ENCODE results near the gene GRIA3.

GRIA3 gene

GRCh38 chrX:123173833-123174232 is 10.2 kb upstream of the GRIA3 start:
- no peak for DNase-seq (ENCODE audit: low read depth in 1 of 2, low spot score in 1 of 2)
- in situ Hi-C loops (cut with HindIII; ENCODE audit: low pct_unique_long_range_greater_than_20kb, low sequenced_read_pairs): no loop called here
- TF ChIP-seq JUND (IDR thresholded peaks at IDR 0.05; ENCODE audit: low read depth): no peak

- no peak for TF ChIP-seq JUND (IDR thresholded peaks at IDR 0.05; ENCODE audit: low read depth)
- in situ Hi-C loops (cut with HindIII; ENCODE audit: low pct_unique_long_range_greater_than_20kb, low sequenced_read_pairs): no loop called here
- DNase-seq (ENCODE audit: low read depth in 1 of 2, low spot score in 1 of 2): no peak
These were observed 8.5 kb upstream of the GRIA3 start for GRCh38 chrX:123175366-123176122.

GRCh38 chrX:123181233-123181914 is 2.7 kb upstream of the GRIA3 start:
- no peak for DNase-seq (ENCODE audit: low read depth in 1 of 2, low spot score in 1 of 2)
- TF ChIP-seq JUND (IDR thresholded peaks at IDR 0.05; ENCODE audit: low read depth): no peak
- in situ Hi-C loops (cut with HindIII; ENCODE audit: low pct_unique_long_range_greater_than_20kb, low sequenced_read_pairs): no loop called here

DNA sequence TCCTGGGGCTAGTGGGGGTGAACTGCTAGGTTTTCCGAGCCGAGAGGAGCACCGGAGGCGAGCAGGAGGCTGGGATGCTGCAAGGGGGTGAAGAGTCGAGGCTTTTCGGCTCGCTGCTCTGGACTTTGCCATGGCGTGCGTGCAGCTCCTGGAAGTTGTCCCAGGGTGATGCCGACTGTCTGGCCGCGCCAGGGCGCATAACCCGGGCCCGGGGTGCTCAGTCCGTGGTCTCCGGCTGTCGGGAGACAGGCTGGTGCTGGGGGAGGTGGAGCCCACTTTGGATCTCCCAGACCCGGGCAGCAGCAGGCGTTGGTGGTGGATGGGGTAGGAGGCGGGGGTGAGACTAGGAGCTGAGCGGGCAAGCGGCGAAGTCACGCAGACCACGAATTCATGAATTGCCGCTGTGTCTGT is 793 bp downstream of the GRIA3 start:
- TF ChIP-seq JUND (IDR thresholded peaks at IDR 0.05; ENCODE audit: low read depth): no peak
- in situ Hi-C loops (cut with HindIII; ENCODE audit: low pct_unique_long_range_greater_than_20kb, low sequenced_read_pairs): no loop called here
- DNase-seq (ENCODE audit: low read depth in 1 of 2, low spot score in 1 of 2): no peak

- no peak for DNase-seq (ENCODE audit: low read depth in 1 of 2, low spot score in 1 of 2)
- no peak for TF ChIP-seq JUND (IDR thresholded peaks at IDR 0.05; ENCODE audit: low read depth)
- in situ Hi-C loops (cut with HindIII; ENCODE audit: low pct_unique_long_range_greater_than_20kb, low sequenced_read_pairs): no loop called here
These were observed 1.6 kb downstream of the GRIA3 start for GRCh38 chrX:123185721-123186120.

DNA sequence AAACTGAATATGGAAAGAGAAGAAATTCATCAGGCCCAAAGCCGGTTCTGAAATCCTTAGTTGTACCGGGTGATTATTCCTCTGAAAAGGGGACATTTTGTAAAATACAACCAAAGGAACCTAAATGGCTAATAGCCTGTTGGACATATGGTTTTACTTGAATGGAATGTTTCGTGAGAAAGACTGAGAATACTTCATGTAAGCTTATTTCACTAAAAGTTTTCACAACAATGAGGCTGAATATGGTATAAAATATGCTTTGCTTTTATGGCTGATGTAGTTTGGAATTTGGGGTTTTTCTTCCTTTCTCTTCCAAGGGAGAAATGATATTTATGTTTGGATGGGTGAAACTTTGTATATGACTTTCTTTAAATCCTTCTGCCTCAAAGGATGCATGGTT is 2.7 kb downstream of the GRIA3 start:
- in situ Hi-C loops (cut with HindIII; ENCODE audit: low pct_unique_long_range_greater_than_20kb, low sequenced_read_pairs): no loop called here
- no peak for DNase-seq (ENCODE audit: low read depth in 1 of 2, low spot score in 1 of 2)
- no peak for TF ChIP-seq JUND (IDR thresholded peaks at IDR 0.05; ENCODE audit: low read depth)

GRCh38 chrX:123188081-123188480 is 4.0 kb downstream of the GRIA3 start:
- in situ Hi-C loops (cut with HindIII; ENCODE audit: low pct_unique_long_range_greater_than_20kb, low sequenced_read_pairs): no loop called here
- DNase-seq (ENCODE audit: low read depth in 1 of 2, low spot score in 1 of 2): no peak
- TF ChIP-seq JUND (IDR thresholded peaks at IDR 0.05; ENCODE audit: low read depth): no peak

DNA sequence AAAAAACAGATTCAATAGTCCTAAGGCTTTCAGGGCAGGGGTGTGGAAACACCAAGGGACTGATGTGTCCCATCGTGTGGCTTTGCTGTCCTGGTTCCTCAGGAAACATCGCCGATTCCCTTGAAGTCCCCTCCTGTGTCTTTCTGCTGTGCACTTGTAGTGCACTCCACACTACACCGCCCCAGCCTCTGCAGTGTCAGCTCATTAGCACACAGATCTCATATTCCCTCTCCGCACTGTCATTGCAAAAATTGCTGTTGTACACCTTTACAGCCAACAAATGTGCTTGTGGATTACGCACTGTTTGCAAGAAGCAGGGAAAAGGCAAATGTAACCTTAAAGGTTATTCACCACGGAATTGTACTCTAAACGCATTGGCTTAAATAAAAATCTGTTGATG is 5.3 kb downstream of the GRIA3 start:
- no peak for TF ChIP-seq JUND (IDR thresholded peaks at IDR 0.05; ENCODE audit: low read depth)
- in situ Hi-C loops (cut with HindIII; ENCODE audit: low pct_unique_long_range_greater_than_20kb, low sequenced_read_pairs): no loop called here
- no peak for DNase-seq (ENCODE audit: low read depth in 1 of 2, low spot score in 1 of 2)

- DNase-seq (ENCODE audit: low read depth in 1 of 2, low spot score in 1 of 2): no peak
- in situ Hi-C loops (cut with HindIII; ENCODE audit: low pct_unique_long_range_greater_than_20kb, low sequenced_read_pairs): no loop called here
- TF ChIP-seq JUND (IDR thresholded peaks at IDR 0.05; ENCODE audit: low read depth): no peak
These were observed 6.0 kb downstream of the GRIA3 start for GRCh38 chrX:123190096-123190495.

GRCh38 chrX:123193101-123193500 is 9.0 kb downstream of the GRIA3 start:
- no peak for DNase-seq (ENCODE audit: low read depth in 1 of 2, low spot score in 1 of 2)
- in situ Hi-C loops (cut with HindIII; ENCODE audit: low pct_unique_long_range_greater_than_20kb, low sequenced_read_pairs): no loop called here
- no peak for TF ChIP-seq JUND (IDR thresholded peaks at IDR 0.05; ENCODE audit: low read depth)

GRCh38 chrX:123199338-123199737 is 15.3 kb downstream of the GRIA3 start:
- in situ Hi-C loops (cut with HindIII; ENCODE audit: low pct_unique_long_range_greater_than_20kb, low sequenced_read_pairs): no loop called here
- TF ChIP-seq JUND (IDR thresholded peaks at IDR 0.05; ENCODE audit: low read depth): no peak
- DNase-seq (ENCODE audit: low read depth in 1 of 2, low spot score in 1 of 2): no peak

DNA sequence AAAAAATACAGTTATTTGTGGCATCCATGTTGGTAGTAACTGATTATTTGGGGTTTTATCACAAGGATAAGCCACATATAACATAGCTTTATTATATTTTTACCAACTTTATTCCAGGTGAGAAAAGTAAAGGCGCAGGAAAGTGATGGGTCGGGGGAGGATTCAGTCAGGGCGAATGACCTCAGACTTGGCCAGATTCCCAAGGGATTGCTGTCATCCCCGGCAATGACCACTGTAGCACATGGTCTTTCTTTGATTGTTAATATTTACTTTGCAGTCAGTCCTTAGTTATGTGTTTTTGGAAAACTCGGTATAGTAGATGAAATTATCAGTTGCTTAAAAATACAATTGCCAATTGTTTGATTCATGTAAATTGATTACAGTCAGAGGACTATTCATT is 17.6 kb downstream of the GRIA3 start:
- in situ Hi-C loops (cut with HindIII; ENCODE audit: low pct_unique_long_range_greater_than_20kb, low sequenced_read_pairs): no loop called here
- TF ChIP-seq JUND (IDR thresholded peaks at IDR 0.05; ENCODE audit: low read depth): no peak
- no peak for DNase-seq (ENCODE audit: low read depth in 1 of 2, low spot score in 1 of 2)

- peak in 1 of 2 experiments; percentile 1 for DNase-seq (ENCODE audit: low read depth in 1 of 2, low spot score in 1 of 2)
- in situ Hi-C loops (cut with HindIII; ENCODE audit: low pct_unique_long_range_greater_than_20kb, low sequenced_read_pairs): no loop called here
- TF ChIP-seq JUND (IDR thresholded peaks at IDR 0.05; ENCODE audit: low read depth): no peak
These were observed 18.4 kb downstream of the GRIA3 start for GRCh38 chrX:123202523-123202922.

All from T47D (cell line).